Tibial artery (tissue), 4 donors: ENCODE data around the gene SPAG8.

Experiments used
- DNase-seq, 2 donors: peaks; one replicate each; pipeline ENCODE4 v3.0.0-alpha.2; 2019
- H3K27ac ChIP-seq, 2 donors: fragments of 200-600 bp; sonication (generic) in 1 of 2; 1 replicate in 1 of 2; 2 replicates in 1 of 2; pipeline ENCODE4 v1.5.1; 2018 to 2019; ENCODE audit warnings: mild to moderate bottlenecking in 1 of 2
- H3K27me3 ChIP-seq, 2 donors: fragments of 200-600 bp; sonication (generic) in 1 of 2; one replicate each; pipeline versions ENCODE4 v1.5.1 to v1.6.0; 2016 to 2019
- H3K36me3 ChIP-seq, 3 donors: fragments of 200-600 bp; sonication (generic) in 2 of 3; one replicate each; pipeline ENCODE4 v1.5.1; 2016 to 2019; ENCODE audit warnings: mild to moderate bottlenecking in 2 of 3
- H3K4me1 ChIP-seq, 4 donors: fragments of 200-600 bp; sonication (generic) in 2 of 4; 1 replicate in 3 of 4; 2 replicates in 1 of 4; pipeline ENCODE4 v1.5.1; 2016 to 2019
- H3K4me3 ChIP-seq, 2 donors: fragments of 200-600 bp; sonication (generic) in 1 of 2; 1 replicate in 1 of 2; 2 replicates in 1 of 2; pipeline ENCODE4 v1.5.1; 2018 to 2019; ENCODE audit warnings: mild to moderate bottlenecking in 2 of 2
- H3K9me3 ChIP-seq, 3 donors: fragments of 200-600 bp; sonication (generic) in 1 of 3; one replicate each; pipeline ENCODE4 v1.5.1; 2016 to 2019
- intact Hi-C: fragments of 100-400 bp; cut with DNase I; formaldehyde crosslinking; loops from one replicate; pipeline ENCODE4 v1.15.0; 2023; ENCODE audit warnings: low total_unique reads
- TF ChIP-seq, protein P1 (sequence below), 2 experiments: fragments of 200-600 bp in 1 of 2; fragments of 450-650 bp in 1 of 2; IDR thresholded peaks; one replicate each; pipeline ENCODE4 v1.5.1; 2017 to 2019; ENCODE audit warnings: antibody characterized with exemption in 2 of 2, mild to moderate bottlenecking in 1 of 2, moderate library complexity in 1 of 2

Gene SPAG8

DNA sequence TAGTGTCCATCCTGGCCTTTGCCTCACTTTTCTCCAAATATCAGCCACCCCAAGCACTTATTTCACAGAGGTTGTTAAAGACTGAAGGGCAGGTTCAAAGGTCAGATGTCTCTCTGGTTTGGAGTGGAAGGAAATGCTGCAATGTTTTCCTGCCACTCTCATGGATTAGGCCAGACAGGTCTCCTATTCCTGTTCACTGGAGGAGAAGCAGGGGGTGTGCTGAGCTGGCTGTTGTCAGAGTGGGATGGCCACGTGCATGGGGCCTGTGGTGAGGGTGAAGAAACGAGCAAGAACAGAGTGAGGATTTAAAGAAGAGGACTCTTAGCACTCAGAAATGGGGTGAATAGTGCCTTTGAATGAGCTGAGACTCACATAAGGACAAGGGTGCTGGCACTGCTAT lies 23.7 kb upstream of the SPAG8 start:
- TF ChIP-seq, protein P1, sequence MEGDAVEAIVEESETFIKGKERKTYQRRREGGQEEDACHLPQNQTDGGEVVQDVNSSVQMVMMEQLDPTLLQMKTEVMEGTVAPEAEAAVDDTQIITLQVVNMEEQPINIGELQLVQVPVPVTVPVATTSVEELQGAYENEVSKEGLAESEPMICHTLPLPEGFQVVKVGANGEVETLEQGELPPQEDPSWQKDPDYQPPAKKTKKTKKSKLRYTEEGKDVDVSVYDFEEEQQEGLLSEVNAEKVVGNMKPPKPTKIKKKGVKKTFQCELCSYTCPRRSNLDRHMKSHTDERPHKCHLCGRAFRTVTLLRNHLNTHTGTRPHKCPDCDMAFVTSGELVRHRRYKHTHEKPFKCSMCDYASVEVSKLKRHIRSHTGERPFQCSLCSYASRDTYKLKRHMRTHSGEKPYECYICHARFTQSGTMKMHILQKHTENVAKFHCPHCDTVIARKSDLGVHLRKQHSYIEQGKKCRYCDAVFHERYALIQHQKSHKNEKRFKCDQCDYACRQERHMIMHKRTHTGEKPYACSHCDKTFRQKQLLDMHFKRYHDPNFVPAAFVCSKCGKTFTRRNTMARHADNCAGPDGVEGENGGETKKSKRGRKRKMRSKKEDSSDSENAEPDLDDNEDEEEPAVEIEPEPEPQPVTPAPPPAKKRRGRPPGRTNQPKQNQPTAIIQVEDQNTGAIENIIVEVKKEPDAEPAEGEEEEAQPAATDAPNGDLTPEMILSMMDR (IDR thresholded peaks at IDR 0.05): no peak
- H3K27ac ChIP-seq: no peak overlapping the region
- no peaks in the 10 kb centered on the region for H3K27me3 ChIP-seq
- H3K36me3 ChIP-seq: peaks cover 0 to 13% (median 6%) of the 10 kb centered on the region in 3 donors
- intact Hi-C loops: no loop called here
- peaks cover 0 to 46% (median 21%) of the 10 kb centered on the region in 4 donors for H3K4me1 ChIP-seq
- DNase-seq: no peak
- H3K9me3 ChIP-seq: no peaks in the 10 kb centered on the region
- no peak overlapping the region for H3K4me3 ChIP-seq

DNA sequence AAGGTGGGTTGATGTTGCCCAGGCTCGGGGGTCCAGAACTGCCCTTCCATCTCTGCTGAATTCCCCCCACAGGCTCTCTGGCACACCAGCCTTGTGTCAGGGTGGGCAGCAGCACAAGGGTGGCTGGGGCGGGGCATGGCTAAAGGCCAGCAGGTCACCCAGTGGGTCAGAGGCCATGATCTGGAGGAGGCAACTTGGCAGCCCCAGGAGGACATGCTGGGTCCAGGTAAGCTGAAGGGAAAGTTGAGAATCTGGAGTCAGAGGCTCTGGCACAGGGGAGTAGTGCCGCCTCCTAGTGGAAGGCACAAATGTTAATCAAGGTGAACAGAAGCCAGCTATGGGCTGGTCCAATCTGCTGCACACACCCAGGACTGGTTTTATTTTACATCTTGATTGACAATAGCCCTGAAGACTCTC lies 23.2 kb upstream of the SPAG8 start:
- H3K36me3 ChIP-seq: peaks cover 0 to 12% (median 6%) of the 10 kb centered on the region in 3 donors
- DNase-seq: no peak
- H3K27me3 ChIP-seq: no peaks in the 10 kb centered on the region
- TF ChIP-seq, protein P1 (IDR thresholded peaks at IDR 0.05): no peak
- no peaks in the 10 kb centered on the region for H3K9me3 ChIP-seq
- no peak overlapping the region for H3K4me3 ChIP-seq
- no peak overlapping the region for H3K27ac ChIP-seq
- H3K4me1 ChIP-seq: peaks cover 0 to 51% (median 27%) of the 10 kb centered on the region in 4 donors
- intact Hi-C loops: no loop called here

DNA sequence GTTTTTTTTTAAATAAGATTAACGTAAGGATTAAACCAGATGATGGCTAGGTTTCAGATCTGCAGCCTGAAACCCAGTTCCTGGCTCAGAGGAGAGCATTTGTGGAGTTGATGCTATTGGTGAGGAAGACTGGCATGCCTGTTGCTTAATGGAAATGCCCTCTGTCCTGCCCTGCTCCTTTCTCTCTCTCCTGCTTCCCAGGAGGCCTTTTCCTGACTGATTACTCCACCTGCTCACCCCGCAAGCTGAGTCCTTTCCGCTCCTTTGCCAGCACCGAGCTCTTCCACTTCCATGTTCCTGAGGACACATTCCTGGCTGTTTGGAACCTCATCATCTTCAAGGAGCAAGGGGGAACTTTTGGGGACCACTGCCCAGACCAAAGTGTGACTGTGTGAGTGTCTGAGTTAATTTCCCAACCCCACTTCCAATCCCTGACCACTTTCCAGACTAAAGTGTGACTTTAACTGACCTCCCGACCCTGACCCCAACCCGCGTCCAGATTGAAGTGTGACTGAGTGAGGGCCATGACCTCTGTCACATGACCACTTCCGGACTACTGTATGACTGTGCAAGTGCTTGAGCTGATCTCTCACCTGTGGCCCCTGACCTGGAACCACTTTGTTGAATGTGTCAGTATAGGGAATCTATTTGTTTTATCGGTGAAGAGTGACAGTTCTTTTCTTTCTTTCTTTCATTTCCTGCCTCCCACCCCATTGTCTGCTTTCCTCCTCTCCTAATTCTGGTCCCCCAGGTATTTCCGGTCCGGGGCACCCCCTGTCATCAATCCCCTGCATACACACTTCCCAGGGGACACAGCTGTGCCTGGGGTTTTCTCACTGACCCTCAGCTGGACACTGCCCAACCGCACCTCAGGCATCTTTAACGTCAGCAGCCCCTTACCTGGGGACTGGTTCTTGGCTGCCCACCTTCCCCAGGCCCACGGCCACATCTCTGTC lies 22.5 kb upstream of the SPAG8 start:
- Histone ChIP-seq H3K36me3 (peaks cover 0 to 12% (median 6%) of the 10 kb centered on the region in 3 donors), H3K27me3 (no peaks in the 10 kb centered on the region), H3K27ac (peak overlapping the region; percentile 45 to 58), H3K4me1 (peaks cover 0 to 58% (median 33%) of the 10 kb centered on the region in 4 donors), H3K4me3 (no peak overlapping the region), H3K9me3 (no peaks in the 10 kb centered on the region)
- DNase-seq: no peak
- TF ChIP-seq, protein P1 (IDR thresholded peaks at IDR 0.05): no peak
- intact Hi-C loops: no loop called here

DNA sequence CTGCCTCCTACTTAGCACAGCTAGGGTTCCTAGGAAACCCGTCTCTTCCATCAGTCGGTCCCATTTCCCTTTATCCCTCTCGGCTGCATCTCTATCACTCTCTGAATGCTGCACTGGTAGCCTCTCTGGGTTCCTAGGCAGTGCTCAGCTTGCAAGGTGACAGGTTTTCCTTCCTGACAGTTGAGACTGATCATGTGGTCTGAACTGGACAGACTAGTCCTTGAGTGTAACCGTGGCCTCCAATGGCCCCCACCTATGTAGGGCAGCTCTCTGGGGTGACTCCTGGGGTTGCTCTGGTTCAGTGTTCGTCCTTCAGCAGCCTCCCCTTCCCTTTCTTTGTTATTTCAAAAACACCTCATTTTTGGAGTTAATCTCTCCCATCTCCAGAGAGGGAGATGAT lies 20.8 kb upstream of the SPAG8 start:
- H3K27ac ChIP-seq: peak overlapping the region; percentile 45 to 58
- peaks cover 0 to 12% (median 6%) of the 10 kb centered on the region in 3 donors for H3K36me3 ChIP-seq
- no peaks in the 10 kb centered on the region for H3K9me3 ChIP-seq
- H3K4me3 ChIP-seq: no peak overlapping the region
- no peak for DNase-seq
- intact Hi-C loops: no loop called here
- H3K4me1 ChIP-seq: peaks cover 0 to 66% (median 41%) of the 10 kb centered on the region in 4 donors
- H3K27me3 ChIP-seq: no peaks in the 10 kb centered on the region
- TF ChIP-seq, protein P1 (IDR thresholded peaks at IDR 0.05): no peak

DNA sequence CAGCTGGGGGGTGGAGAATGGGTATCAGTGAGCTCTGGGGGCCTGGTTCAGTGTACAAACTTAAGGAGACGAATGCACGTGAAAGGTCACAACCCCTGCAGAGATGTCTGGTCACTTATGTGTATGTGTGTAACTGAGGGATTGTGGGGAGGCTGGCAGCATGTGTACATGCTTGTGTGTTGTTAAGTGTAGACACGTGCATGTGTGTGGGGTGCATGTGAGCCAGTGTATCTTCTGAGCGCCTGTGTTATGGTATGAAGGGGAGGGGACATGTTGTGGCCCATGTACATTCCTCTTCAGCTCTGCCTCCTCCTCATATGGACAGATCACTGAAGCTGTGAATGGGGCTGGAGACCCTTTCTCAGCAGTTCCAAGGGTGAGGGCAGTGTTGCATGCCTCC lies 19.0 kb upstream of the SPAG8 start:
- H3K27me3 ChIP-seq: no peaks in the 10 kb centered on the region
- no peak for DNase-seq
- H3K36me3 ChIP-seq: peaks cover 0 to 12% (median 6%) of the 10 kb centered on the region in 3 donors
- H3K4me1 ChIP-seq: peaks cover 0 to 72% (median 49%) of the 10 kb centered on the region in 4 donors
- TF ChIP-seq, protein P1 (IDR thresholded peaks at IDR 0.05): no peak
- H3K4me3 ChIP-seq: no peak overlapping the region
- intact Hi-C loops: no loop called here
- H3K9me3 ChIP-seq: no peaks in the 10 kb centered on the region
- H3K27ac ChIP-seq: peak overlapping the region in 1 of 2 donors; percentile 96
